Measurements from ENCODE around the gene SLC25A15. TPM values are rescaled to one million over a fixed set of nuclear protein-coding genes. Genes with fewer than 3 reads are reported as not detected.
A peak's percentile ranks its signal among the peaks of the same experiment; 100 is the strongest.
"Not testable (repeated sequence)": the region's sequence is repeated elsewhere in the genome, so short reads cannot be mapped to it uniquely, and the experiment has no call there.

Gene SLC25A15
- total and polyA plus RNA-seq, 4 experiments from 2014 or later = 4.2 to 8.5 (median 6.4) TPM

DNA sequence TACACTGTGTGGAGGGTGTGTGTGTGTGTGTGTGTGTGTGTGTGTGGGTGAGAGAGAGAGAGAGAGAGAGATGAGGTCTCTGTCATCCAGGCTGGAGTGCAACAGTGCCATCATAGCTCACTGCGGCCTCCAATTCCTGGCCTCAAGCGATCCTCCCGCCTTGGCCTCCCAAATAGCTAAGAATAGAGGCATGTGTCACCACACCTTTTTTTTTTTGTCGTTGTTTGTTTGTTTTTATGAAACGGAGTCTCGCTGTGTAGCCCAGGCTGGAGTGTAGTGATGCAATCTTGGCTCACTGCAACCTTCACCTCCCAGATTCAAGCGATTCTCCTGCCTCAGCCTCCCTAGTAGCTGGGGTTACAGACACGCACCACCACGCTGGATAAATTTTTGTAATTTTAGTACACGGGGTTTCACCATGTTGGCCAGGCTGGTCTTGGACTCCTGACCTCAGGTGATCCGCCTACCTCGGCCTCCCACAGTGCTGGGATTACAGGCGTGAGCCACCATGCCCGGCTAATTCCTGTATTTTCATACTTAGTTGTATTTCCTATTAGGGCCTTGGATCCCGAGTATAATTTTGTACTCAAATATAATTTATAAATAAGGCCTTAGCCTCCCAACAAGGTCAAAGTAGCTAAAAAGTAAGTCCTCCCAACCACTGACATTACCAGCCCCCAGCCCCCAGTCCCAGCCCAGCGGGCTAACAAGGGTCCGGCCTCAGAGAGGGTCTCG is 704 bp upstream of the SLC25A15 start:
- Histone ChIP-seq H3K4me3 (ENCODE audit: low read length in 2 of 2) (peak overlapping the region; percentile 17 to 63), H3K27ac (ENCODE audit: low read depth, low read length) (peak overlapping the region; percentile 56)
- ChIA-PET CTCF (ENCODE audit: partially characterized antibody) (interaction anchor here (0.6 to 4.4 kb wide), 7 partner anchors 10 to 1103 kb away, joined by 3 to 40 read pairs (median 4); no protein-coding TSS in a partner anchor), POLR2A (ENCODE audit: partially characterized antibody) (interaction anchor here (0.8 to 3.1 kb wide), 12 partner anchors 10 to 1750 kb away, joined by 3 to 34 read pairs (median 6); partner anchors contain the start of genes MRPS31, NHLRC3, PROSER1 and WBP4)
- H3K27ac Mint-ChIP-seq = peak overlapping the region; percentile 15 to 94 (median 74)
- H3K4me1 ChIP-seq (ENCODE audit: insufficient read depth, low read length); H3K36me3 ChIP-seq (ENCODE audit: insufficient read depth, low read length); H3K36me3 Mint-ChIP-seq; H3K27me3 ChIP-seq (ENCODE audit: insufficient read depth, low read length); DNase-seq; H3K9me3 ChIP-seq (ENCODE audit: control insufficient read depth in 1 of 2, low read length in 2 of 2); H3K9me3 Mint-ChIP-seq; H3K27me3 Mint-ChIP-seq: not testable (repeated sequence)
- H3K4me3 Mint-ChIP-seq = peak overlapping the region; percentile 72 to 86 (median 77)
- intact Hi-C loops (cut with micrococcal nuclease) = loop anchor here (1.0 to 2.0 kb wide), 2 partner anchors 11 to 18 kb away; partner anchors contain the start of gene MRPS31
- H3K4me1 Mint-ChIP-seq = peaks cover 11 to 39% (median 22%) of the 10 kb centered on the region in 4 donors

DNA sequence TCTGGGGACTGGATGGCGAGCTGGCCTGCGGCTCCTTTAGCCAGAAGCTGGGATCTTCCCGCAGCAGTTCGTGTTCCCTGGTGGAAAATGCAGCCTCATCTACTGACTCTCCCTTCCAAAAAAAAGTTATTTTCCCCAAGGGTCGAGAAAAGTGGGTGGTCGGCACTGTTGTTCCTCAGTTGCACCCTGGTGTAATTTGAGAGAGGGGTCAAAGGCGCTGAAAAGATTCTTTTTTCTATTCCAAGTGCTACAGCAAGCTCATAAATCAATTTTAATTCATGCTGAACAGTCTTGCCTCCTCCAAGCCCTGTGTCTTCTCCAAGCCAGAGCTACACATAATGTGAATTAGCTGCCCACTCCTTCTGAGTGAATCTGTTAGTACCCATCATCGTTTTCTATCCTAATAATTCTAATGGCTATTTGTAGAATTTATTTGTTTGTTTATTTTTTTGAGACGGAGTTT is 774 bp downstream of the SLC25A15 start:
- H3K27me3 Mint-ChIP-seq = no peaks in the 10 kb centered on the region
- CTCF ChIA-PET (ENCODE audit: partially characterized antibody) = interaction anchor here (0.7 to 4.4 kb wide), 7 partner anchors 9 to 264 kb away, joined by 3 to 40 read pairs (median 4); no protein-coding TSS in a partner anchor

DNA sequence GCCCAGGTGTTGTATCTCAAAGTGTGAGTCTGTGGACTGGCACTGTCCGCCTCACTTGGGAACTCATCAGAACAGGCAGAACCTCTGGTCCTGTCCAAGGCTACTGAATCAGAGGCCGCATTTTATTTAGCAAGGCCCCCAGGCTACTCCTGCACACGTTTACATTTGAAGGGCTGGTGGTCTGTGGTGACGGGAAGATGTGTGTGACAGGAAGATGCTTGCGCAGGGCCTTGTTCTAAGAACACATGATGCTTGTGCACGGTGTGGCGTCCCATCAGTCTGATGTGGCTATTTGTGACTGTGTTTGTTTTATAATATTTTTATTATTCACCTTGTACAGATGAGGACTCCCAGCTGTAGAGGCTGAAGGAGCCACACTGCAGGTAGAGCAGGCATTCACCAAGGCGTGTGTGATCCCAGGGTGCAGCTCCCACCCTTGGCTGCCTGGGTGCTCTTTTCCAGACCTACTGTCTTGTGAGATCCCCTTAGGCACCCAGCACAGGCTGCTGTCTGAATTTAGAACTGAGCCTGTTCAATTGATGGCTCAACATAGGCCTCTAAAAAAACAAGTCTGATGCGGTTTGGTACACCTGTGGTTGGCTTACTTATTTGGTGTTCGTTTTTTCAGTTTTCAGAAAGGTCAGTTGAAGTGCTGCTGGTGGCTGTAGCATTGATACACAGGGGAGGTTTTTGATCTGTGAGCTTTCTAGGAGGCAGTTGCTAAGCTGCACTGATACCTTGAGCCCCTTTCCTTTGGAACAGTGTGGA is 3.1 kb downstream of the SLC25A15 start:
- ChIA-PET POLR2A (ENCODE audit: partially characterized antibody) (no interaction called here), CTCF (ENCODE audit: partially characterized antibody) (no interaction called here)
- Mint-ChIP-seq H3K4me1 (peaks cover 9 to 38% (median 23%) of the 10 kb centered on the region in 4 donors), H3K27me3 (no peaks in the 10 kb centered on the region), H3K27ac (peak overlapping the region in 6 of 7 donors; percentile 1 to 92 (median 73)), H3K36me3 (peaks cover 4 to 30% of the 10 kb centered on the region in 2 donors), H3K4me3 (peak overlapping the region in 1 of 8 donors; percentile 39), H3K9me3 (no peaks in the 10 kb centered on the region)
- Histone ChIP-seq H3K36me3 (ENCODE audit: insufficient read depth, low read length) (peaks cover 9% of the 10 kb centered on the region), H3K4me1 (ENCODE audit: insufficient read depth, low read length) (peaks cover 7% of the 10 kb centered on the region), H3K27me3 (ENCODE audit: insufficient read depth, low read length) (no peaks in the 10 kb centered on the region), H3K27ac (ENCODE audit: low read depth, low read length) (no peak overlapping the region), H3K9me3 (ENCODE audit: control insufficient read depth in 1 of 2, low read length in 2 of 2) (no peaks in the 10 kb centered on the region), H3K4me3 (ENCODE audit: low read length in 2 of 2) (no peak overlapping the region)
- no peak for DNase-seq
- intact Hi-C loops (cut with micrococcal nuclease) = no loop called here

More for the DNA sequence above, 774 bp downstream of the SLC25A15 start:
- intact Hi-C loops (cut with micrococcal nuclease) = no loop called here
- H3K27ac ChIP-seq (ENCODE audit: low read depth, low read length) = peak overlapping the region; percentile 56
- H3K9me3 Mint-ChIP-seq = no peaks in the 10 kb centered on the region
- H3K4me3 Mint-ChIP-seq = peak overlapping the region; percentile 81 to 89 (median 83)
- H3K9me3 ChIP-seq (ENCODE audit: control insufficient read depth in 1 of 2, low read length in 2 of 2) = no peaks in the 10 kb centered on the region
- H3K36me3 Mint-ChIP-seq = peaks cover 0 to 16% of the 10 kb centered on the region in 2 donors
- POLR2A ChIA-PET (ENCODE audit: partially characterized antibody) = interaction anchor here (0.6 to 3.1 kb wide), 9 partner anchors 9 to 1752 kb away, joined by 3 to 34 read pairs (median 4); partner anchors contain the start of genes MRPS31, NHLRC3, PROSER1 and WBP4
- H3K4me1 Mint-ChIP-seq = peaks cover 12 to 39% (median 24%) of the 10 kb centered on the region in 4 donors
- H3K4me3 ChIP-seq (ENCODE audit: low read length in 2 of 2) = peak overlapping the region in 1 of 2 donors; percentile 63
- no peak for DNase-seq
- H3K4me1 ChIP-seq (ENCODE audit: insufficient read depth, low read length) = peaks cover 7% of the 10 kb centered on the region
- H3K36me3 ChIP-seq (ENCODE audit: insufficient read depth, low read length) = peaks cover 8% of the 10 kb centered on the region
- H3K27ac Mint-ChIP-seq = peak overlapping the region; percentile 64 to 92 (median 84)
- no peaks in the 10 kb centered on the region for H3K27me3 ChIP-seq (ENCODE audit: insufficient read depth, low read length)

DNA sequence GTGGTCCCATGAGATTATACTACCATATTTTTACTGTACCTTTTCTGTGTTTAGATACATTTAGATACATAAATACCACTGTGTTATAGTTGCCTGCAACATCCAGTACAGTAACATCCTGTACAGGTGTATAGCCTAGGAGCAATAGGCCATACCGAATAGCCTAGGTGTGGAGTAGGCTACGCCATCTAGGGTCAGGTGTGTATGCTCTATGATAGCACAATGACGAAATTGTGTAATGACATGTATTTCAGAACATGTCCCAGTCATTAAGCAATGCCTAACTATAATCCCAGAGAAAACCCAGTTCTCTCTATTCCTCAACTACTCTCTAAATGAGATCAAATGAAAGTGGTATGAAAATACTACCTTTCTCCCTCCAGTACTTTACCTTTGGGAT is 3.9 kb downstream of the SLC25A15 start:
- no peaks in the 10 kb centered on the region for H3K9me3 Mint-ChIP-seq
- intact Hi-C loops (cut with micrococcal nuclease) = no loop called here
- no peak overlapping the region for H3K4me3 Mint-ChIP-seq
- peaks cover 7 to 34% (median 20%) of the 10 kb centered on the region in 4 donors for H3K4me1 Mint-ChIP-seq
- no peaks in the 10 kb centered on the region for H3K27me3 Mint-ChIP-seq
- Histone ChIP-seq H3K4me1 (ENCODE audit: insufficient read depth, low read length) (peaks cover 7% of the 10 kb centered on the region), H3K9me3 (ENCODE audit: control insufficient read depth in 1 of 2, low read length in 2 of 2) (no peaks in the 10 kb centered on the region), H3K4me3 (ENCODE audit: low read length in 2 of 2) (no peak overlapping the region), H3K27ac (ENCODE audit: low read depth, low read length) (no peak overlapping the region), H3K27me3 (ENCODE audit: insufficient read depth, low read length) (no peaks in the 10 kb centered on the region), H3K36me3 (ENCODE audit: insufficient read depth, low read length) (peaks cover 9% of the 10 kb centered on the region)
- DNase-seq = no peak
- ChIA-PET POLR2A (ENCODE audit: partially characterized antibody) (no interaction called here), CTCF (ENCODE audit: partially characterized antibody) (no interaction called here)
- H3K36me3 Mint-ChIP-seq = peaks cover 4 to 30% of the 10 kb centered on the region in 2 donors
- H3K27ac Mint-ChIP-seq = no peak overlapping the region

DNA sequence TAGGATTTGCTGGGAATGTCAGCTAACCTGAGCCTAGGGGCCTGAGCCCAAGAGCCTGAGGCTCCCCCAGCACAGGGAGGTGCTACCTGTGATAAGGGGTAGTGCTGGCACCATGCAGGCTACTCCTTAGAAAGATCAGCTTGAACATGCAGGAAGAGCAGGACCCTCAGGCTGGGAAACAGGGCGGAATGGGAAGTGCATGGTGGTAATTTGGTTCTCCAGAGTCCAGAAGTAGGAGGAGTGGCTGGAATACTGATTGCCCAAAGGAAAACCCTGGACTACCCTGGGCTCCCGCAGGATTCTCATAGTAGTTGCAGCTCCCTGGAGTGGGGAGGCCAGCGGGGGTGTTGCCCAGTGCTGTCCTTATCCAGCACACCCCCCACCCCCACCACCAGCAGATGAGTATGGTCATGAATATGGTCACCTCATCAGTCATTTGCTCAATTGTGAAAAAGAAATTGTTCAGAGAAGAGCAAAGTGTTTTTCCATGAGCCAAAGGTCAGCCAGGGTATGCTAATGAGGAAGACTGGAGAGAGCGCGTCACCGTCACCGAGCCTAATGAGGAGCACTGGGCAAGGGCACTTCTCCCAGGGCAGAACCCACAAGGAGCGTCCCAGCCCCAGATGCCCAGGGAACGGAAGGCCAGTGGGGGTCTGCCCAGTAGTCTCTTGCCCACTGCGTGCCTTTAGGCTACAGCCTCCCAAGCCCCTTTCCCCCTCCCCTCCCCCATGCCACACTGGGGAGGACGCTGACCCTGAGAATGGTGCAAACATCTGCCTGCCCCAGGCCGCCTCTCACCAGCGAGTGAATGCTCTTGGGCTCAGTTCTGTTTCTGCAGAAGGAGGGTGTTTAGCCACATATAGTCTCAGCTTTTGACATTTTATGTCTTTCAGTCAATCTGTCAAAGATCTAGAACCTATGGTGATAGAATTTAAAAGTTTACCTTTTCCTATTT is 5.3 kb downstream of the SLC25A15 start:
- Mint-ChIP-seq H3K4me3 (no peak overlapping the region), H3K9me3 (no peaks in the 10 kb centered on the region), H3K36me3 (peaks cover 16 to 41% of the 10 kb centered on the region in 2 donors), H3K27ac (peak overlapping the region in 3 of 7 donors; percentile 33 to 72 (median 46)), H3K4me1 (peaks cover 7 to 36% (median 24%) of the 10 kb centered on the region in 4 donors), H3K27me3 (no peaks in the 10 kb centered on the region)
- intact Hi-C loops (cut with micrococcal nuclease) = no loop called here
- Histone ChIP-seq H3K27me3 (ENCODE audit: insufficient read depth, low read length) (no peaks in the 10 kb centered on the region), H3K9me3 (ENCODE audit: control insufficient read depth in 1 of 2, low read length in 2 of 2) (no peaks in the 10 kb centered on the region), H3K4me3 (ENCODE audit: low read length in 2 of 2) (no peak overlapping the region), H3K4me1 (ENCODE audit: insufficient read depth, low read length) (no peaks in the 10 kb centered on the region), H3K27ac (ENCODE audit: low read depth, low read length) (no peak overlapping the region), H3K36me3 (ENCODE audit: insufficient read depth, low read length) (peaks cover 9% of the 10 kb centered on the region)
- ChIA-PET CTCF (ENCODE audit: partially characterized antibody) (no interaction called here), POLR2A (ENCODE audit: partially characterized antibody) (no interaction called here)
- no peak for DNase-seq

DNA sequence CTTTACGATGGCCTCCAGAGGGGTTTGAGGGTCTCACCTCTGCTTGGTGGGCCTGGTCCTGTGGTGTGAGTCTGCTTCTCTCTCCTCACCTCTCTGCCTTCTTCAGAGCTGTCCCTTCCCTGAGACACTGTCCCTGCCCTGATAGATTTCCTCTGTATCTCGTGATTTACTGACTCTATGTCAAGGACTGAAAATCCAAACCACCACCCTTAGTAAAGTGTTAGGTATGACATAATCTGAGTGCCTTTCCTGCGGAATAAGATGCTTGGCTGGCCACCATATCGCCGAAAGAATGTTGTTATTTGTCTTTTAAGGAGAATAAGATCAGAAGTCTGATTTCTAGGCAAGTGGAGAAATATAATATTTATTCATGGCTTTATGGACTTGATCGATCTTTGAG is 7.2 kb downstream of the SLC25A15 start:
- no peaks in the 10 kb centered on the region for H3K4me1 ChIP-seq (ENCODE audit: insufficient read depth, low read length)
- H3K27me3 Mint-ChIP-seq = no peaks in the 10 kb centered on the region
- peak overlapping the region in 3 of 7 donors; percentile 26 to 82 (median 50) for H3K27ac Mint-ChIP-seq
- ChIA-PET CTCF (ENCODE audit: partially characterized antibody) (no interaction called here), POLR2A (ENCODE audit: partially characterized antibody) (interaction anchor here (1.1 kb wide), 1 partner anchor 125 kb away, joined by 3 read pairs; no protein-coding TSS in a partner anchor)
- H3K9me3 ChIP-seq (ENCODE audit: control insufficient read depth in 1 of 2, low read length in 2 of 2) = no peaks in the 10 kb centered on the region
- H3K4me3 ChIP-seq (ENCODE audit: low read length in 2 of 2) = no peak overlapping the region
- DNase-seq = no peak
- H3K27ac ChIP-seq (ENCODE audit: low read depth, low read length) = no peak overlapping the region
- intact Hi-C loops (cut with micrococcal nuclease) = no loop called here
- no peaks in the 10 kb centered on the region for H3K27me3 ChIP-seq (ENCODE audit: insufficient read depth, low read length)
- H3K36me3 Mint-ChIP-seq = peaks cover 33 to 55% of the 10 kb centered on the region in 2 donors
- H3K4me3 Mint-ChIP-seq = no peak overlapping the region
- H3K36me3 ChIP-seq (ENCODE audit: insufficient read depth, low read length) = peaks cover 16% of the 10 kb centered on the region
- peaks cover 9 to 30% (median 16%) of the 10 kb centered on the region in 4 donors for H3K4me1 Mint-ChIP-seq
- H3K9me3 Mint-ChIP-seq = no peaks in the 10 kb centered on the region
